GM19324 (cell line): Measurements from ENCODE around the gene CACNA2D2.

Experiments used
- ATAC-seq: cut with Tn5 transposase; IDR thresholded peaks from one replicate; pipeline ENCODE4 v1.9.1; 2021; ENCODE audit warnings: mild to moderate bottlenecking, moderate library complexity; ENCODE audit not compliant: unreplicated experiment, low FRiP score

The CACNA2D2 gene

GRCh38 chr3:50375258-50375931, 128.0 kb downstream of the CACNA2D2 start:
- ATAC-seq, result no peak

DNA sequence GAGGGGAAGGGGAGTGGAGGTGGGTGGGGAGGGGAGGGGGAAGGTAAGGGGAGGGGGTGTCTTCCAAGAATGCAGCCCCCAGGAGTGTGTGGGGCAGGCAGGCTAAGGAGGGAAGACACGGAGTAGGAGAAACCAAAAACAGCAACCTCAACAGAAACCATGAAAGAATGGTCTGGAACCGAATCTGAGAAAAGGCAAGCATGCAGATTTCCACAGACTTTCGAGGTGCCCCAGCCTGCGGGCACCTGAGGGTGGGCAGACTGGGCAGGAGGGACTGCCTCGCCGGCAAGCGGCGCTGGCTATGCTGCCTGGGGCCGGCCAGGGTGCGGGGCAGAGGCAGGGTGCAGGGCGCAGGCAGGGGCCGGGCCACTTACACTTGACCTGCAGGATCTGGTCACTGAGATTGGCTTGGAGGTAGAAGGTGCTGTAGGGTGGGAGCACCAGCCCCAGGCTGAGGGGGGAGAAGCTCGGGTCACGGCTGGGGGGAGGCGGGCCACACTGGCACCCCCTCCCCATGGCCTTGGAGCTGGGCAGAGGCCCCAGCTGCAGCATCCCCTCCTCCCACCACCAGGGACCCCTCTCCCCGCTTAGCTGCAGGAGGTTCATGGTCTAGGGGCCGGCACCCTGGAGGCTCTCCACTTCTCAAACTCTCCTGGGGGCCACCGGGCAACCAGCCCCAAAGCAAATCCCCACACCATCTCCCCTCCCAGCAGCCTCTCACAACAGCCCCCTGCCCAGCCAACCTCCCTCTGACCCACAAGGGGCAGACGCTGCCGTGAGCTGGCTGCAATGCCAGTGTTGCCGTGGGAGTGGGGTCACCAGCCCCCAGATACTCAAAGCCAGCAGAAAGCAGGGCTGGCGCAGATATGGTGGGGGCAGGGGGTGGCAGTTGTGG, 128.8 kb downstream of the CACNA2D2 start:
- ATAC-seq, result no peak

GRCh38 chr3:50373146-50374051, 130.0 kb downstream of the CACNA2D2 start:
- ATAC-seq, result no peak

DNA sequence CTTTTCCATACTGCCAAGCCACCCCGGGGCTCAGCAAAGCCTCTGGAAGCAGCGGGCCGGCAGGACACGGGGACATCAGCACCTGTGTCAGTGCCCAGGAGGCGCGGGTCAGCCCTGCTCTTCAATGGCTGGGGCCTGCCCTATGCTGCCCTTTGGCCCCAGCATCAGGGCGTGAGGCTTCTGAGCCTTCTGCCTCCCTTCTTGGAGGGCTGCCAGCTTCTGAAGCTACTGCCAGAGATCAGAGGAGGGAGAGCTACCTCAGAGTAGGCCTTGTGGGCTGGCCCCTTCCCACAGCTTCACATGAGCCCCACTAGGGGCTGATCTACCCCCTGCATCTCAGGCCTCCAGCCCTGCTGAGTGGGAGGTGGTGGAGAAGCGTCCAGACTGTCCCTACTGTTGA, 131.1 kb downstream of the CACNA2D2 start:
- ATAC-seq, result no peak

DNA sequence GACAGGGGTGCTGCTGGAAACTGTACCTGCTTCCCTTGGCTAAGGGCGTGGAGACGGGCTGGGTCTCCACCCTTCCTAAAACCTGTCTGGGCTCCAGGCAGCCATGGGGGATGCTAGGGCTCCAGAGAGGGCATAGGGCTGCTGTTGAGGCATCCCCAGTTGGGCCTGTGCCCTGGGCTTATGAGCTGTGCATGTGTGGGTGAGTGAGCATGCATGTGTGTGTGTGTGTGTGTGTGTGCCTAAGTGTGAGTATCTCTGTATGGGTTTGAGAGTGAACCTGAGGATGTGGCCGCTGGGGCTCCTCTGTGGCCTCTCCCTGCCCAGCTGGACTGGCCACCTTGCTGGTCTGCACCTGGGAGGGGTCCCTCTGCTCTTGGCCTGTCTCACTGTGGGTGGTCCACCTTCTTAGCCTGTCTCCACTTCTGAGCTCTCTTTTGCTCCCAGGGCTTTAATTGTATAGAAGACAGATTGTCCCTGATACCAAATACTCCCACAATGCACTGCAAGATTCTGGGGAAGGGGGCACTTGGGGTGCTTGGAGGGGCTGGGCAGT, 132.2 kb downstream of the CACNA2D2 start:
- no peak for ATAC-seq

DNA sequence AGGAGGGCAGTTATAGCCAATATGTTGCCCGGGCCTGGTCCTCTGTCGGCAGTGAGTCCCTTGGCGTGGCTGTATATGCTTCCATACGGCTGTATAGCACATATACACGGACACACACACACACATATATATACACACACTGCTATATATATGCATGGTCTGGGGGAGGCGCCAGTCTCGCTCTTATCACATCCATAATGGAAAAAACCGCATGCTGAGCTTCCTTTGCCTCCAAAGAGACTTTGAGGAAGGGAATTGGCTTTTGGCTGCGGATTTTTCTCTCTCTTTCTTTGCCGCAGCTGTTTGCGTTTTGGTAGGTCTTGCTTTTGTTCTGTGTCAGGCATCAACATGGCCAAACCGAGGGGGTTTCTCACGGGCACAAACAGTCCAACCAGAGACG, 132.8 kb downstream of the CACNA2D2 start:
- no peak for ATAC-seq

GRCh38 chr3:50369012-50369670, 134.3 kb downstream of the CACNA2D2 start:
- no peak for ATAC-seq

GRCh38 chr3:50365842-50366220, 137.6 kb downstream of the CACNA2D2 start:
- no peak for ATAC-seq

- peak; percentile 79 for ATAC-seq
Measured at GRCh38 chr3:50365080-50365841, 138.2 kb downstream of the CACNA2D2 start.

GRCh38 chr3:50364573-50365079, 138.8 kb downstream of the CACNA2D2 start:
- ATAC-seq, result no peak

DNA sequence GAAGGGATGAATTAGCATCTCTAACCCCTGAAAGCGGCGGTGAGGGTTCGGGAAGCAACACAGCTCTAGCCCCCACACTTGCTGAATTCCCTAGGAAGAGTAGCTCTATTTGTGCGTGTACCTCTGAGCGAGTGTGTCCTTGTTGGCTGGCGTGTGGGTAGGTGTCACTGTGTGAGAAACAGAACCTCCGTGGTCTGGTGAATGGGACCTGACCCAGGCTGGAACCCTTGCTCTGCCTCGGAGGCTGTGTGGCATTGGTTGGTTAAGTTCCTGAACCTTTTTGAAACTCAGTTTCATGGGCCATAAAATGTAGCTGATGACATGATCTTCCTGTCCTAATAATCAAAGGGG, 143.7 kb downstream of the CACNA2D2 start:
- ATAC-seq, result no peak

DNA sequence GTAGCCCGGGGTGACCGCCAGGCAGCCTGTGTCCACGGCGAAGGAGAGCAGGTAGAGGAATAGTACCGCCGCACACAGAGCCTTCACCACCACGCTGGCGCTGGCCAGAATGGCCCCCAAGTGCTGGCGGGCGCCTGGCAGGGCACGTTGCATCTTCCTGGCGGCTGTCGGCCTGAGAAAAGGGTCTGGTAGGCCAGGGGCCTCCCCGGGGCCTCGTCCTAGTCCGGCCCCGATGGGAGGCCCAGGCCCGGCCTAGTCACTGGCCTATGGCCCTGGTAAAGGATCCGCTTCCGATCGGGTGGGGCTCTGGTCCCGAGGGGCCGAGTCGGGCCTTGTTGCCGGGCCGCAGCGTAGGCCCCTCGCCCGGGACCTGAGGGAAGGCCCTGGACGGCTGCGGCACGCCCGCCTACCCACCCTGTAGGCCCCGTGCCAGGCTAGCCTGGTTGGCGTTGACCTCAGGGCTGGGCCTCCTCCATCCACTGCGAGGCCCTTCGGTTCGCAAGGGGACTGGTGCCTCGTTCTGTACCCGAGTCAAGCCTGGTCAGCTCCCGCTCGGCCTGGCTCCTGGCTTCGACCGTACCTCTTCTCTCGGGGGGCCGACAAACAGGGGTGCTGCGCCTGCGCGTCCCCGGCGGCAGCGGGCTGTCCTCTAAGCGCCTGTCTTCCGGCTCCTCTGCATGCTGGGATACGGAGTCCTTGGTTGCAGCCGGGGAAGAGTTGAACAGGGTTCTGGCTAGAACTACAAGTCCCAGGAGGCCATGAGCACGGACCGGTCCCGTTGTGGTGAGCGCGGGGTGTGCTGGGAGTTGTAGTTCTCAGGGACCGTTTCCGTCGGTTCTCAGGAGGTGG, 144.3 kb downstream of the CACNA2D2 start, which contains the start of gene TMEM115:
TMEM115 (minus strand) TSS at position 611 of the 849 bp plus-strand sequence; CDS start at position 153, 458 bp downstream.
- peak; percentile 97 for ATAC-seq

GRCh38 chr3:50358355-50358910, 145.0 kb downstream of the CACNA2D2 start:
- ATAC-seq, result no peak

DNA sequence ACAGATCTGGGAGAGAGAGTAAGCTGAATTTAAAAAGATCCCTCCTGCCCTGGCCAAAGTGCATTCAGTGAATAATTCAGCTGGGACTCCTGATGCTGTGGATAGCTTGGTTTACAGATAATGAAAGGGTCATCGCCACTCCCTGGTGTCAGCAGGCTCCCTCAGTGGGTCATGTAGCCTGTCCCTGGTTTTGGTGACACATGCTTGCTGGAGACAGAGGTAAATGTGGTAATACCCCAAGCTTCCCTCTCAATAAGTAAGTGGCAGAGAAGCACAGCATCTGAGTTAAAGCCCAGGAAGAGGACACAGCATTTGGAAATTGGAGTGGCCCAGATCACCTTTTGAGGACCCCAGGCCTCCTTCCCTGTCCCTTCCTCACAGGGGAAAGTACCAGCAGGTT, 146.0 kb downstream of the CACNA2D2 start:
- no peak for ATAC-seq

DNA sequence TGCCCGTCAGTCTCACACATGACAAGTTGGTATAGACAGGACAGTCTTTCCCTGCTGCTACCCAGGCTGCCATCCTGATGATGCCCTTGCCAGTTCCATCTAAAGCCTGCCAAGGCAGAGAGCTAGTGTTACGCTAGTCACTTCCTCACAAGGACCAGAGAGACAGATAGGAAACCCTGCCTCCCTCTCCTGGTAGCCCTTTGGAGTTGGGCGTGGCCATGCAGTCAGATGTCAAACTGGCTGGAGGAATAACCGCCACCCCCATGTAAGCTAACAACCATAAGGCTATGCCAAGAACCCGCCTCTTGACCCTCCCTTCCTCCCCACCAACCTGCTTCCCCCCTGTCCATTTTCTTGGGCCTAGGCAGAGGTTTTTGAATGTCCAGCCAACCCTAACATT, 146.9 kb downstream of the CACNA2D2 start:
- no peak for ATAC-seq

GRCh38 chr3:50355829-50356552, 147.4 kb downstream of the CACNA2D2 start:
- no peak for ATAC-seq

DNA sequence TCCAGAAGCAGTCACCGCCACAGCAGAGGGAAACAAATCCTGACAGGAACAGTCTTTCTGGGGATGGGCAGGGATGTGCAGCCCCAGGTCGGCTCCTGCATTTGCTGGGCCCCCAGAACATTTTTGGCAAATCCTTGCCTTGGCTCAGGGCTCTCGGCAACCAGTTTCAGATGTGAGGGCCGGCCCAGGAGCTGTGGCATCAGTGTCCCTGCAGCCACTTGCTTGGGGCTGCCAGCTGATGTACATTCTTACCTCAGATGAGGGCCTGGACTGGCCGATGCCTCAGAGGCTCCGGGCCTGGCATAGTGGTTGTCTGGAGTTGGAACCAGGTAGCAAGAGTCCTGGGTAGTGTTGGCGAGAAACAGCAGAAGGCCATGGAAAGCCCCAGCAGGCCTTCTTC, 148.6 kb downstream of the CACNA2D2 start:
- ATAC-seq, result no peak
